Panc1 (cell line): ENCODE results near the gene ASAH2. TPM values are rescaled to one million over a fixed set of nuclear protein-coding genes. Genes with fewer than 3 reads are reported as not detected.

ENCODE experiments used
- ATAC-seq: fragments of 200-7000 bp; cut with Tn5 transposase; 2 replicates; pipeline ENCODE4 v1.9.1; 2020; ENCODE audit warnings: mild to moderate bottlenecking, moderate library complexity
- Bru-seq: library from RNA; stranded (reverse); fragments of 400-500 nt; gene quantifications from one replicate; lab custom pipeline; 2021; lab: Mats Ljungman, UMichigan
- BruChase-seq, 2 experiments: library from RNA; stranded (reverse); fragments of 400-500 nt; gene quantifications; one replicate each; lab custom pipeline; 2021; lab: Mats Ljungman, UMichigan
- BruUV-seq: library from RNA; stranded (reverse); fragments of 400-500 nt; replicated peaks from 2 replicates; lab custom pipeline; 2021; lab: Mats Ljungman, UMichigan
- CTCF ChIA-PET: fragments of 300-600 bp; sonication (Branson Sonifier 250); formaldehyde crosslinking; loops from one replicate; lab custom pipeline; 2022; ENCODE audit warnings: antibody characterized with exemption; lab: Charles Lee
- POLR2A ChIA-PET: fragments of 300-600 bp; sonication (Branson Sonifier 250); formaldehyde crosslinking; loops from one replicate; lab custom pipeline; 2022; ENCODE audit warnings: antibody characterized with exemption; lab: Charles Lee
- DNase-seq: peaks from one replicate; pipeline ENCODE4 v3.0.0-alpha.2; 2010; ENCODE audit warnings: low read depth, low spot score
- H3K27ac ChIP-seq: 2 replicates; pipeline ENCODE4 v1.5.1; 2011; ENCODE audit warnings: mild to moderate bottlenecking, low read length, inconsistent platforms
- H3K27me3 ChIP-seq: fragments of 200-500 bp; sonication (Bioruptor generic); 2 replicates; pipeline ENCODE4 v1.6.0; 2014; ENCODE audit warnings: low read length, inconsistent platforms; ENCODE audit not compliant: control insufficient read depth, insufficient read depth
- H3K36me3 ChIP-seq: fragments of 200-500 bp; sonication (Bioruptor generic); 2 replicates; pipeline ENCODE4 v1.5.1; 2014; ENCODE audit warnings: inconsistent platforms, mild to moderate bottlenecking, low read length, moderate library complexity; ENCODE audit not compliant: control insufficient read depth, insufficient read depth
- H3K4me1 ChIP-seq: 2 replicates; pipeline ENCODE4 v1.5.1; 2011; ENCODE audit warnings: inconsistent platforms, mild to moderate bottlenecking, low read length, moderate library complexity; ENCODE audit not compliant: control insufficient read depth, insufficient read depth
- H3K4me3 ChIP-seq, 2 experiments: 2 replicates each; pipeline ENCODE4 v1.5.1; 2011 to 2012; ENCODE audit warnings: low read depth in 2 of 2, low read length in 2 of 2, mild to moderate bottlenecking in 2 of 2, inconsistent platforms in 1 of 2, moderate library complexity in 1 of 2
- H3K9me3 ChIP-seq: fragments of 200-500 bp; sonication (Bioruptor generic); 2 replicates; pipeline ENCODE4 v1.5.1; 2014; ENCODE audit warnings: low read depth, mild to moderate bottlenecking, inconsistent platforms, low read length, moderate library complexity; ENCODE audit not compliant: control insufficient read depth, insufficient read depth
- POLR2AphosphoS5 ChIP-seq: IDR thresholded peaks from 2 replicates; pipeline ENCODE4 v1.6.1; 2012; ENCODE audit warnings: mild to moderate bottlenecking, low read depth, low read length, moderate library complexity
- SIN3A ChIP-seq: IDR thresholded peaks from 2 replicates; pipeline ENCODE4 v1.6.1; 2012; ENCODE audit warnings: low read depth, mild to moderate bottlenecking, low read length, moderate library complexity, borderline replicate concordance; ENCODE audit not compliant: insufficient read depth
- TCF7L2 ChIP-seq: IDR thresholded peaks from 2 replicates; pipeline ENCODE4 v1.6.1; 2011; ENCODE audit warnings: mild to moderate bottlenecking, low read depth, low read length, inconsistent platforms
- in situ Hi-C: cut with HindIII; loops from 2 replicates; pipeline ENCODE4 v1.10.0; 2016; ENCODE audit warnings: low sequenced_read_pairs, low pct_unique_long_range_greater_than_20kb
- intact Hi-C: fragments of 100-400 bp; cut with micrococcal nuclease; formaldehyde crosslinking; loops from one replicate; pipeline ENCODE4 v1.10.0; 2022; ENCODE audit not compliant: unreplicated experiment
- long read RNA-seq: library from polyadenylated mRNA; unstranded; transcript quantifications from one replicate; pipeline ENCODE4 v2.0.0, GENCODE V29; 2021; ENCODE audit not compliant: unreplicated experiment
- polyA plus RNA-seq: library from polyadenylated mRNA; unstranded; fragments of >200 nt; gene quantifications from one replicate; pipeline ENCODE4 v1.2.1, GENCODE V29; 2012; ENCODE audit warnings: missing spikeins; ENCODE audit not compliant: insufficient read length
- total RNA-seq: library from RNA; stranded (reverse); gene quantifications from one replicate; pipeline ENCODE4 v1.2.1, GENCODE V29; 2021; ENCODE audit not compliant: unreplicated experiment
- TF ChIP-seq, protein P1 (sequence below): fragments of 450-650 bp; IDR thresholded peaks from 2 replicates; pipeline ENCODE4 v1.5.1; 2017; ENCODE audit warnings: mild to moderate bottlenecking
- TF ChIP-seq, protein P2 (sequence below), 2 experiments: IDR thresholded peaks; 2 replicates each; pipeline ENCODE4 v1.6.1; 2011 to 2012; ENCODE audit warnings: low read depth in 2 of 2, control low read depth in 1 of 2, low read length in 1 of 2, mild to moderate bottlenecking in 1 of 2, moderate library complexity in 1 of 2; ENCODE audit not compliant: insufficient read depth in 1 of 2

ASAH2 gene
- total RNA-seq (6.5 TPM), Bru-seq, nascent RNA (percentile 27 among the genes with signal in this experiment), BruChase-seq, experiment 1, labeled RNA remaining after a 2-hour chase (percentile 35 among the genes with signal in this experiment), BruChase-seq, experiment 2, labeled RNA remaining after a 6-hour chase (percentile 31 among the genes with signal in this experiment)
- polyA plus RNA-seq, result 0.47 TPM
- long read RNA-seq, result 0 reads

- Histone ChIP-seq H3K4me1 (no peaks in the 10 kb centered on the region), H3K27me3 (peaks cover 16% of the 10 kb centered on the region), H3K36me3 (no peaks in the 10 kb centered on the region), H3K4me3 (no peak within 1 kb of the TSS), H3K9me3 (no peaks in the 10 kb centered on the region), H3K27ac (no peak within 1 kb of the TSS)
- BruUV-seq, result no TSS peak
- intact Hi-C loops (no loop called here), in situ Hi-C loops (no loop called here)
- ATAC-seq (no peak), DNase-seq (no peak)
- ChIA-PET POLR2A (no interaction called here), CTCF (no interaction called here)
- no peak for TF ChIP-seq TCF7L2
- no peak for TF ChIP-seq SIN3A
- TF ChIP-seq, protein P1, sequence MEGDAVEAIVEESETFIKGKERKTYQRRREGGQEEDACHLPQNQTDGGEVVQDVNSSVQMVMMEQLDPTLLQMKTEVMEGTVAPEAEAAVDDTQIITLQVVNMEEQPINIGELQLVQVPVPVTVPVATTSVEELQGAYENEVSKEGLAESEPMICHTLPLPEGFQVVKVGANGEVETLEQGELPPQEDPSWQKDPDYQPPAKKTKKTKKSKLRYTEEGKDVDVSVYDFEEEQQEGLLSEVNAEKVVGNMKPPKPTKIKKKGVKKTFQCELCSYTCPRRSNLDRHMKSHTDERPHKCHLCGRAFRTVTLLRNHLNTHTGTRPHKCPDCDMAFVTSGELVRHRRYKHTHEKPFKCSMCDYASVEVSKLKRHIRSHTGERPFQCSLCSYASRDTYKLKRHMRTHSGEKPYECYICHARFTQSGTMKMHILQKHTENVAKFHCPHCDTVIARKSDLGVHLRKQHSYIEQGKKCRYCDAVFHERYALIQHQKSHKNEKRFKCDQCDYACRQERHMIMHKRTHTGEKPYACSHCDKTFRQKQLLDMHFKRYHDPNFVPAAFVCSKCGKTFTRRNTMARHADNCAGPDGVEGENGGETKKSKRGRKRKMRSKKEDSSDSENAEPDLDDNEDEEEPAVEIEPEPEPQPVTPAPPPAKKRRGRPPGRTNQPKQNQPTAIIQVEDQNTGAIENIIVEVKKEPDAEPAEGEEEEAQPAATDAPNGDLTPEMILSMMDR, result no peak
- TF ChIP-seq POLR2AphosphoS5, result no peak
- TF ChIP-seq, protein P2, sequence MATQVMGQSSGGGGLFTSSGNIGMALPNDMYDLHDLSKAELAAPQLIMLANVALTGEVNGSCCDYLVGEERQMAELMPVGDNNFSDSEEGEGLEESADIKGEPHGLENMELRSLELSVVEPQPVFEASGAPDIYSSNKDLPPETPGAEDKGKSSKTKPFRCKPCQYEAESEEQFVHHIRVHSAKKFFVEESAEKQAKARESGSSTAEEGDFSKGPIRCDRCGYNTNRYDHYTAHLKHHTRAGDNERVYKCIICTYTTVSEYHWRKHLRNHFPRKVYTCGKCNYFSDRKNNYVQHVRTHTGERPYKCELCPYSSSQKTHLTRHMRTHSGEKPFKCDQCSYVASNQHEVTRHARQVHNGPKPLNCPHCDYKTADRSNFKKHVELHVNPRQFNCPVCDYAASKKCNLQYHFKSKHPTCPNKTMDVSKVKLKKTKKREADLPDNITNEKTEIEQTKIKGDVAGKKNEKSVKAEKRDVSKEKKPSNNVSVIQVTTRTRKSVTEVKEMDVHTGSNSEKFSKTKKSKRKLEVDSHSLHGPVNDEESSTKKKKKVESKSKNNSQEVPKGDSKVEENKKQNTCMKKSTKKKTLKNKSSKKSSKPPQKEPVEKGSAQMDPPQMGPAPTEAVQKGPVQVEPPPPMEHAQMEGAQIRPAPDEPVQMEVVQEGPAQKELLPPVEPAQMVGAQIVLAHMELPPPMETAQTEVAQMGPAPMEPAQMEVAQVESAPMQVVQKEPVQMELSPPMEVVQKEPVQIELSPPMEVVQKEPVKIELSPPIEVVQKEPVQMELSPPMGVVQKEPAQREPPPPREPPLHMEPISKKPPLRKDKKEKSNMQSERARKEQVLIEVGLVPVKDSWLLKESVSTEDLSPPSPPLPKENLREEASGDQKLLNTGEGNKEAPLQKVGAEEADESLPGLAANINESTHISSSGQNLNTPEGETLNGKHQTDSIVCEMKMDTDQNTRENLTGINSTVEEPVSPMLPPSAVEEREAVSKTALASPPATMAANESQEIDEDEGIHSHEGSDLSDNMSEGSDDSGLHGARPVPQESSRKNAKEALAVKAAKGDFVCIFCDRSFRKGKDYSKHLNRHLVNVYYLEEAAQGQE (IDR thresholded peaks at IDR 0.05; ENCODE audit: insufficient read depth in 1 of 2, low read depth in 2 of 2, low read length in 1 of 2), result no peak
Observed at GRCh38 chr10:50251394-50251793, at the start of gene ASAH2. ASAH2 (minus strand) TSS chr10:50251516; CDS start chr10:50248610, 2,906 bp downstream.

DNA sequence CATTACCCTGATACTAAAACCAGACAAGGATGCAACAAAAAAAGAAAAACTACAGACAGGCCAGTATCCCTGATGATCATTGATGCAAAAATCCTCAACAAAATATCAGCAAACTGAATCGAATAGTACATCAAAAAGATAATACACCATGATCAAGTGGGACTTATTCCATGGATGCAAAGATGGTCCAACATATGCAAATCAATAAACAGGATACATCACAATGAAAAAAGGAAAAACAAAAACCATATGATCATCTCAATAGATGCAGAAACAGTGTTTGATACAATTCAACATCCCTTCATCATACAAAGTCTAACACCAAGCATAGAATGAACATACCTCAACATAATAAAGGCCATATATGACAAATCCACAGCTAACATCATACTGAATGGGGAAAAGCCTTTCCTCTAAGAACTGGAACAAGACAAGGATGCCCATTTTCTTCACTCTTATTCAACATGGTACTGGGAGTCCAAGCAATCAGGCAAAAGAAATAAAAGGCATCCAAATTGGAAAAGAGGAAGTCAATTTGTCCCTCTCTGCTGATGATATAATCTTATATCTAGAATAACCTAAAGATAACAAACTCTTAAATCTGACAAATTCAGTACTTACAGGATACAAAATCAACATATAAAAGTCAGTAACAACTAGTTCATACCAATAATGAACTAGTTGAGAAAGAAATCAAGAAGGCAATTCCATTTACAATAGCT lies 48.8 kb upstream of the ASAH2 start:
- TF ChIP-seq, protein P1, result no peak
- no peak for TF ChIP-seq SIN3A
- TF ChIP-seq TCF7L2, result no peak
- no peak for TF ChIP-seq POLR2AphosphoS5
- TF ChIP-seq, protein P2 (IDR thresholded peaks at IDR 0.05; ENCODE audit: insufficient read depth in 1 of 2, low read depth in 2 of 2, low read length in 1 of 2), result no peak
- BruUV-seq, result no TSS peak

More for the DNA sequence above, 48.8 kb upstream of the ASAH2 start:
- no peak for DNase-seq
- in situ Hi-C loops (no loop called here), intact Hi-C loops (no loop called here)
- Histone ChIP-seq H3K36me3 (no peaks in the 10 kb centered on the region), H3K27ac (no peak overlapping the region), H3K4me1 (no peaks in the 10 kb centered on the region), H3K27me3 (no peaks in the 10 kb centered on the region), H3K9me3 (no peaks in the 10 kb centered on the region), H3K4me3 (no peak overlapping the region)
- CTCF ChIA-PET, result no interaction called here
- POLR2A ChIA-PET, result no interaction called here
- no peak for ATAC-seq
